GM21619 (cell line): Measurements from ENCODE around the gene STEAP3.
A peak's percentile ranks its signal among the peaks of the same experiment; 100 is the strongest.

Experiments used
- ATAC-seq: cut with Tn5 transposase; IDR thresholded peaks from one replicate; pipeline ENCODE4 v1.9.1; 2021; ENCODE audit not compliant: unreplicated experiment

The STEAP3 gene

DNA sequence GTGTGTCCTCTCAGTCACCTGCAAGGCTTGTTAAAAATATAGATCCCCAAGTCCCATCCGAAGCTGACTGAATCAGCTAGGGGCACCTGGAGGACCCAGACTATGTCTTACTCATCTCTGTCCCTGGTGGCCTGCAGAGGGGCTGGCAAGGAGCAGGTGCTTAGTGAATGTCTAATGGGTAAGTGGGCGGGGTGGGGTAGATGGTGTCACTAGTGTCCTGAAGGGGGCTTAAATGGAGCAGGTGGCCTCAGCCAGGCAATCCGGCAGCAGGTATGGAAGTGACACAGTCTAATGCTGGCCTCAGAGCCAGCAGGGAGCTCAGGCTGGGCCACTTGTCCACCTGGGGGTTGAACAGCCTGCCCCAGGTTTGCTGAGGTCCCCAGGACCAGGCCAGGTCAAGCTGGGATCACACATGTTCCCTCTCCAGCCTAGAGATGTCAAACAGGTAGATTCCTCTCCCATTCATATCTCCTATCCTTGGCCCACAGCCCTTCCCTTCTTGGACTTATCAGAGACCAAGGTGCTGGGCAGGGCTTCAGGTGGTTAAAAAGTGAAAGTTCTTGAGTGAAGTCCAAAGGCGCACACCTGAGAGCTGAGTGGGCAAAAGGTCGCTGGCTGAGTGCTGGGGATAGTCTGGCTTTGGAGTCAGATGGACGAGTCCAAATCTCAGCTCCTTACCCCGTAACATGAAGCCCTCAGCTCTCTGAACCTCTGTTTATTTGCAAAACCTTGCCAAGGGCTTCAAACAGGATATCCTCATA is 1.7 kb downstream of the STEAP3 start:
- ATAC-seq: no peak

DNA sequence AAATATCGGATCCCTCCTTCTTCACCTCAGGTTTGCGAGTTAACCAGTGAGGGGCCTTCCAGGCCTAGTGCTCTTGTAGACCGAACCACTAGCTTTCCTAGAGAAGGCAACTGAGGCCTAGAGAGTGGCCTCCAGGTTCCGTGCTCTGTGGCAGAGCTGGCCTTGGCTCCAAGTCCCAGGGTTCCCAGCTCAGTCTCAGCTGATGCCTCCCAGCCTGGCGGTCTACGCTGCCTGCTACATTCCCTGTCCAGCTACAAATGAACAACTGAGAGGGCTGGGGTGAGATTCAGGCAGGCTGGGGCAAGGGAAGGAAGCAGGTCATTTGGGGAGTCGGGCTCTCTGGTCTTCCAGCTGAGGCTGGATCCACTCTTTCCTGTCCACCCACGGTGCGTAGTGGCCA is 2.3 kb downstream of the STEAP3 start:
- ATAC-seq: no peak

DNA sequence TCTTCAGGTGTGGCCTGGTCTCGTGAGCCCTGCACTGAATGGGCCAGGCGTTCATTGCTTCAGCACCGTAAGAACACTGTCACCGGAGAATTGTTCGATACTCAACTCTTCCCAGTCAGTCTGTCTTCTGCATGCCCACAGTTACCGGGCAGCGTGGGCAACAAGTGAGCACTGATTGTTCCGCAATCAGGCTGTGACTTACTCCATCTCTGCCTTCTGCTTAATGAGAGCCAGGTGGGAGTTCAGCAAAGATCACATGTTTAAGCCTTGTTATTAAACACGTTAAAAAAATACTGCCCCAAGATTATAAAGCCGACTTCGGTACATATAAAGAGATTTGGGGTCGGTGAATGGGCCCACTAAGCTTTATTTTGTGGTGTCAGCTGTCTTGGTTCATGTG is 3.7 kb downstream of the STEAP3 start:
- ATAC-seq: no peak

DNA sequence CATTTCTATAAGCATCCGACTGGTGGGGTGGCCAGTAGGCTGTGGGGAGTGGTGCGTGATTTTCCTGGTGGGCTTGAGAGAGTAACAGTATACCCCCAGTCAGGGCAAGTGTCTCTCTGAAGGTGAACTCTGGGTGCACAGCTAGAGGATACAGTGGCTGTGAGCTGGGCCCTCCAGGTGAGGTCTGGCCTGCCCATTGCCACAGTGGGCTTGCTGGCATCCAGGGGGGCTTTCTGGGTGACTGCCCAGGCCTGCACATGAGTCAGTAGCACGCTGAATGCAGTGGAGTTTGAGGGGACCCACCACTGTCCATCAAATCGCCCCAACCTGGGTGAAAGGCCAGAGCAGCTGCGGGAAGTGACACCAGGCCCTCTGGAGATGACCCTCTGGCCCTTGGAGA is 4.5 kb downstream of the STEAP3 start:
- ATAC-seq: no peak

DNA sequence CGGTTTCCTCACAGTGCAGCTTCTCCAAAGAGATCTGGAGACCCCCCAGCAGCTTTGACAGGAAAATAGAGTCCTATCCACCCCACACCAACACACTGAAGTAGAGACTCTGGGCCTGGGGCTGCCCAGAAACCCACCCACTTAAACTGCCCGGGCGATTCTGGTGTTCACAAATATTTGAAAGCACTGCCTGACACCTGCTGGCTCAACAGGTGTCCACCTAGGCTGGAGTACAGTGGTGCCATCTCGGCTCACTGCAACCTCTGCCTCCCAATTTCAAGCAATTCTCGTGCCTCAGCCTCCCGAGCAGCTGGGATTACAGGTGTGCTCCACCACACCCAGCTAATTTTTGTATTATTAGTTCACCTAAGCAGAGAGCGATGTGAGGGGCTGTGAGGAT is 5.3 kb downstream of the STEAP3 start:
- ATAC-seq: no peak

DNA sequence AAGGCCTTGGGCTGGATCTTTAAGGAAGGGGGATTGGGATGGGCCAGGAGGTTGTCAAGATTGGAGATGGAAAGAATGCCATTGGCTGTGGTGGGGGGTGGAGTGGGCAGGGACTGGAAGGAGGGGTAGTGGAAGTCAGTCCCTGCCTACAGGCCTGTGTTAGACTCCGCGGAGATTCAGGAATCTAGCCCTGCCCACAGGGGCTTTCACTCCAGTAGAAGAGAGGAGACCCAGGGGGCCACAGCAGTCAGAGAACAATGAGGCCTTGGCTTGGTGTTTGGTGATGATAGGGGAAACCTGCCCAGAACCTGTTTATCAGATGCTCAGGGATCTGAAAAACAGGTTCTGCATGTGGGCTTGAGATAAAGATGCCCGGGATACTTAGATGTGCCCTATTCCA is 6.1 kb downstream of the STEAP3 start:
- ATAC-seq: no peak

DNA sequence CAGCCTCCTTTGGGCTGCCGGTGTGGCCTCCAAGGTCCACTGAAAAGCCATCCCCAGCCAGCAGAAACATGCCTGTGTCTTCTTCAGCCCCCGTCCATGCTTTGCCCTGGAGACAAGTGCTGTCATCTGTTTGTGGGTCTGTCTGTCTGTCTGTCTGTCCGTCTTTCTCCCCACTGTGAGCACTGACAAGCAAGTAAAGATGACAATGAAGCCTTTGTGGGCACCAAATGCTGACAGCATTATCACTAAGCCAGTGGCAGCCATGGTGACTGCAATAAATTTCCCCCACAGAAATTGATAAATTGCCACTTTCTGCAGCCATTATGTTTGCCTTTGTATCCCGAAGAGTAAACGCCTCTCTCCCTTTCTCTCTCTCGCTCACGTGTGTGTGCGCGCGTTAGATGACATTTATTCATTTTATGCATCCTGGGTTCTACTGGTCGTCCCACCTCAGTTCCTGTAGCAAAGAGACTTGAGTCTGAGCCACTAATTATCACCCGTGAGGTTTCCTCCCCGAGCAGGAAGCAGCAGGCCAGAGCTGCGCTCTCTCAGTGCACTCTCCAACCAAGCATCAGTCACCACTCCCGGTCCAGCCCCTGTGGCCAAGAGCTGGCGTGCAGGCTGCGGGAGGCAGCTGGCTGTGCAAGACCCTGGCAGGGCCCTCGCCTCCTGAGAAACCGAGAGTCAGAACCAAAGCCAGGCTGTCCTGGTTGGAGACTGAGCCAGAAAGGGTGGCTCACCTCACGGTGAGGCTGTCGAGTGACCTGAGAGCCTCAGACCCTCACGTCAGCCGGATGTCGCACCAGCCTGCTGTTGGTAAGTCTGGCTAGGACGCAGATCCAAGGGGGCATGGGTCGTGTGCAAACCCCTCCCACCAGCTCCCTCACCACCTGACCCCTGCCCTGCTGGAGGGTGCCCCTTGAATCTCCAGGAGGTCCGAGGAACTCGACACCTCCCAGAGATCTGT is 6.9 kb downstream of the STEAP3 start:
- no peak for ATAC-seq

DNA sequence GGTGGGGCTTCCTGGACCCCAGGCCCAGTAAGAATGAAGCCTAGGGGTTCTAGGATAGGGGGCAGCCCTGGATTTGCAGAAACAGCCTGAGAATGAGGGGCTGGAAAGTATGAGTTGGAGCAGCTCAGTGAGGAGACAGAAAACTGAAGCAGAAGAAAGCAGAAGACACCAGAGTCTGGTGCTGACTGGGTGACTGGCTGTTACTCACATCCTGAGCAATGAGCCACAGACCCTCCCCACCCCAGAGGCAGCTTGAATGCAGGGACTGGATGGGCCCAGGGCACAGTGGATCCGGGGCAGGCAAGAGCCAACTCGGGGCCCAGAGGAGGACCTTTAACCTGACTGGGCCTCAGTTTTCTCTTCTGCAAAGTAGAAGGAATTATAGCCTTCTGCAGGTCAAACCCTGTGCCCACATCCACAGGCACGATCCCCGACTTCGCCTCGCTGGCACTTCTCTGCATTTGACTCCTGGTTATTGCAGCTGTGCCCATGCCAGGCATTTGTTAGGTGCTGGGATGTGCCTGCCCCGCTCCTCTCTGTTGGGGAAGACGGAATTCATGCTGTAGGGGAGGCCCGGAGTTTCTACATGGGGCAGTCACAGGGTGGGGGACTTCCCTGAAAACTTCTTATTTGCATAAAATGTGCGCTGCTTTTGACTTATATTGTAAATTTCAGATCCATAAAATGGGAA is 8.5 kb downstream of the STEAP3 start:
- peak; percentile 37 for ATAC-seq

DNA sequence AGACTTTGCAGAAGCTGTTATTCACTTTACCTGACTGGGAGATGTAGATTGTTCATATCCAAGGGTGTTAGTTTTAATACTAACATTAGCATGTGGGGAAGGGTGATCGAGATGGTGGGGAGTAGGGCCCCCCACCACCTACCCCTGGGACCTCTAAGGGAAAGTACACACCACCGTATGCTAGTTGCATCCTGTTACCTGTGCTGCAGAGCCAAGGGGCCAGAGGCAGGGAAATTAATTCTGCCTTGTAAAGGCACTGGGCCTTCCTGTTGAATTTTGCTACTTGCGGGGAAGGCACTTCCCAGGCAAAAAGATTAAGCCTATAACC is 9.0 kb downstream of the STEAP3 start:
- peak; percentile 31 for ATAC-seq

DNA sequence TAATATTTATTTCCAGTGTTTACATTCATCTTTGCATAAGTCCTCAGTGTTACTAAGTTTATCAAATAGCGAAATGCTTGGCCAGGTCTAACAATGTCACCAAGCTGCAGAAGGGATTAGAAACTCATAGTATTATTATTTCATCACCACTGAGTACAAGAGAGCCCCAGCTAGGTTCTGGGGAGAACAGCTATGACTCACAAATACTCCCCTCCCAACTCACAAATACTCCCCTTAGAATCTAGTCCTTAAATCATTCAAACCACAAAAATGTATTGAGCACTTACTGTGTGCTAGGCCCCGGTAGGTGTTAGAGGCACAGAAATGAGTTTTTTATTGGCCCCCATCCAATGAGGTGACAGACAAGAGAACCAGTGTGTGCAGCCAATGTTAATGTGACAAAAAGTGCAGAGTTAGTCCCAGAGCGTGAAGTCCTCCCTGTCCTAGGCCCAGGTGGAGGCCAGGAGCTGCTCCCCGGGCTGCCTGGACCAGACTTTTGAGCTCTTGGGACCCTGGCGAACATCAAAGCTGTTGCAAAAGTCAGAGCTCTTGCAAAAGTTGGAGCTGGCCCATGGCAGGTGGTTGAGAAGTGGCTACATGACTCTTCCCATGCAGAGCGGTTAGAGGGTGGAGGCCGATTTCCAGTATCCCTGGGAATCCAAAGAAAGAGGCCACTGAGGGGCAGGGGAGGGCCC is 9.8 kb downstream of the STEAP3 start:
- peak; percentile 62 for ATAC-seq

DNA sequence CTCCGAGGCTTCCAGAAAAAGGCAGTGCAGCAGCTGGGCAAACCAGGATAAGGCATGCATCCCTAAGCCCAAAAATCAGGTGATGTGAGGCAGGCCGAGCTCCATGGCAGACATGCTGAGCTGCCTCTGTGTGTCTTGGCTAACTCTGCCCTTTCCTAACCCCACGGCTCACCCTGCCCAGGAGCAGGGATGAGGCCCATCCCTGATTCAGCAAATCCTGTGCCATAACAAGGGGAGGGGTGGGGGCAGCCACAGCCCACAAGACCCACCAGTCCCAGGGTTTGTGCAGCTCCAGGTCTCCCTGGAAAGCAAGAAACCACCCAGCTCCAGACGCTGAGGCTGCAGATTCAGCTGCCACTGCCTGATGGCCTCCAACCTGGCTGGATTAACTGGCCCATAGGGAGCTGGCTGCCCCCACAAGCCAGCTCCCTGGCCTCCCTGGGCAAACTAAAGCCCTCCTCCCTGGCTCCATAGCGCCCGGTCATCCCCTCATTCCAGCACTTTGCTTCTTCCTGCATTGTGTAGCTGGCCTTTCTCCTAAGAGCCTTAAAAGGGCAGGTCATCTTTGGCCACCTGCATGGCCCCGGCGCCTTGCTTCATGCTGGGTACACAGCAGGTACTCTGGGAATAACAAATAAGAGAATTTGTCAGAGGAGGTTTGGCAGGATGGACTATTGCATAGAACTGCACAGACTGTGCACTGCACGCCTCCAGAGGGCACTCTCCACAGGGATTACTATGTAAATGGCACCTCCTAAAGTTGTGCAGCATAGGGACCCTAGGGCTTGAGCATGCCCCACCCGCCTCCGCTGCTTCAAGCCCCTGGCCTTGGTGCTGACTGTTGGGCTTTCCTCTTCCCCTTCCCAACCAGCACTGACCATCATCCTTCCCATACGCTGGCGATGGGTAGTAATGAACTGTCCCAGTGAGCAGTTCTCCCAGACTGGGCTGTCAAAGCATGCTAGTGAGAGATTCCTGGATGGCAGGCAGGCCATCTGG is 10.7 kb downstream of the STEAP3 start:
- no peak for ATAC-seq

DNA sequence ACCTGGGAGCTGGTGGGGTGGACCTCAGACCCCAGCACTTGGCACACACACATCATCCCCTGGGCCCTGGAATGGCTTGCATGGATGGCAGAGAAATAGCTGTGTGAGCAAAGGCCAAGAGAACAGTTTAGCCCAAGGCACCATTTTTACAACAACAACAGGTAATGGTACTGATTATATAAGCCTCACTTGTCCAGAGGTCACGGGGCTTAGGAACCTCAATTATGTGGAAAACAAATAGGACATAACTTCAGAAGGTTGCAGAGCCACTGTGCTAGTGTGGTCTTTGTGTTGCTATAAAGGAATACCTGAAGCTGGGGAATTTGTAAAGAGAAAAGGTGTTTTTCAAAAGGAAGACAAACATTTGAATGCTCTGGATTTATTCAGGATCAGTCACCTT is 13.2 kb downstream of the STEAP3 start:
- ATAC-seq: no peak

DNA sequence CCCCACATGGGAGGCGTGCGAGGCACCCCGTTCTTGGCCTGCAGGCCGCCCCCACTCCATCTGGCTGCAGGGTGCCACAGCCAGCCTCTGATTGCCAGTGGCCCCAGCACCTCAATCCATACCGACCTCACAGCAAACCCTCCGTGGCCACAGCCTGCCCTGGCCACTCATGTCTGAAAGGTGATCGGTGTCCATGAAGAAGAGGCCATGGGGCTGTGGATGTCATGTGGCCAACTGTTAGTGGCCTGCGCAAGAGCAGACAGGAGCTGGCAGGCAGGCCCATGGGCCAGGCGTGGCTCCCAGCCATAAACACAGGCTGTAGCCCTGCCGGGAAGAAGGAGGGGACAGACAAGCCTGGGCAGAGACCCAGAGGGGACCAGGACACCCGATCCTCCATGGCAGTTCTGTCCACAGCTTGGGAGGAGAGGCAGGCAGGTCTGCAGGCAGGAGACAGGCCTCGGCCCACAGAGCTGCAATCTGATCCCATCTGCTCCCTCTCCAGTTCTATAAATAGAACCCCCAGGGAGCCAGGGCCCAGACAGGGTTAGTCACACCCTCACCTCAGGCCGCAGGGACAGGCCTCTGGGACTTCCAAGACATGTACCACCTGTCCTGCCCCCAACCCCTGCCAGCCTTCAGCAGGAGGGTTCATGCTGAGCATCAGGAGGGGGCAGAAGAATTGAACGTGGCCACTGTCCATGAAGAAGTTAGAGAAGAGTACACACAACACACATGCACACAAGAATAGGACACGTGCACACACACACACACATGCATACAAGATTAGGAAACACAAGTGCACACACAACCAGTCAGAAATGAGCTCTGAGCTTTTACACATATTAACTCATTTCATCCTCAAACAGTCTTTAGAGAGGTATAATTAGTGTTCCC is 16.9 kb downstream of the STEAP3 start:
- ATAC-seq: no peak

DNA sequence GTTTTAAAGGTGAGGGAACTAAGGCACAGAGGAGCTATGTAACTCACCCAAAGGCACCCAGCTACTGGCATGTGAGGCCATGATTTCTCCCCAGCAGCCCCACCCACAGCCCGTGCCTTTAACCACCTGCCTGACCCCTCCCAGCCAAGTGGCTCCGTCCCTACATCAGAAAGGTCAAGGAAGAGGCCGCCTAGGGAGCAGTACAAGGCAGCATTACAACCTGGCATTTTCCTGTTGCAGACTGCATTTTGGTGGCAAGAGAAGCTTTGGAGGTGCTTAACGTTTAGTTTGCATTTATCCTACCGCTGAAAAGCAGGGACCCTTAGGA is 17.5 kb downstream of the STEAP3 start:
- ATAC-seq: no peak

DNA sequence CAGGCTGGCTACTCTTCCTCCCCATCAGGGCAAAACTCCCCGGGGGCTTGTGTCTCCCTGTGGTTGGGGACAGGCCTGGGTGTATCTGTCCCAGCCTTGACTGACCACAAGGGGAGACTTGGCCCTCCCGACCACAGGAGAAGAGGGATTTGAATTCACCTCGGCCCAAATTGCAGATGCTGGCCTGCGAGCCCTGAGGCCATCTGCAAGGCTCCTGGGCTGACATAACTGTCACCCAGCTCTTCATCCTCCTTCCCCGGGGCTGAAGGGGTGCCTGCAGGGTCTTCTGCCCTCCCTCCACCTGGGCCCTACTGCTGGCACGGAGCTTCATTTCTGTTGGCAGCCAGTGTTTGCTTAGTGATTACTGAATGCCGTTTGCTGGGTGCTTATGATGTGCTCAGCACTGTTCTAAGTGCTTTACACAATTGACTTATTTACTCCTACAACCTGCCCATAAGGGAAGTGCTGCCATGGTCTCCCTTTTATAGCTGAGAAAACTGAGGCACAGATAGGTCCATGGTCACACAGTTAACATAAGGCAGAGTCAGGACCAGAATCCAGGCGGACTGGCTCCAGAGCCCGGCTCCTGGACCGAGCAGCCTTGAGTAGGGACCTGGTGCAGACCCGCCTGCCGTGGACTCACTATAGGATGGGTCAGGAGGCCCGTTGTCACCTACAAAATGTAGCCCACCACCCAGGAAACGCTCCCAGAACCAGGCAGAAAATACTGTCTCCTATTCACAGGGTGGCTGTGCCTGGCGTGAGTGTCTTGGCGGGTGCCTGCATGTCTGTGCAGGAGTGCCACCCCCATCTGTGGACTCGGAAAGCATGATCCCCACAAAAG is 18.9 kb downstream of the STEAP3 start:
- no peak for ATAC-seq

DNA sequence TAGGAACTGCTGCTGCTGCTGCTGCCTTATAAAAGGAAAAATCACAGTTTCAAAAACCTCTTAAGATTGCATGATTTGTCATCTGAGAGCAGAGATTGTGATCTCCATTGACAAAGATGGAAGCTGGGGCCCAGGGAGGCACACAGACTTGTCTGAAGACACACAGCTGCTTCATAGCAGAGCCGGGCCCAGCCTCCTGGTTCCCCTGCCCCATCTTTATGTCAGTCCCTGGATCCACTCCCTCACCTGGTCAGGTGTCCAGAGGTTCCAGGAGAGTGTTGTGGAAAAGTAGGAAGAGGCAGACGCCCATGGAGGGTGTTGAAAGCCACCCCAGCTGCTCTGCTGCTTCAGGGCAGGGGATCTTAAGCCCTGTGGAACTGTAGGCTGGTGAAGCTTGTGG is 20.0 kb downstream of the STEAP3 start:
- no peak for ATAC-seq

DNA sequence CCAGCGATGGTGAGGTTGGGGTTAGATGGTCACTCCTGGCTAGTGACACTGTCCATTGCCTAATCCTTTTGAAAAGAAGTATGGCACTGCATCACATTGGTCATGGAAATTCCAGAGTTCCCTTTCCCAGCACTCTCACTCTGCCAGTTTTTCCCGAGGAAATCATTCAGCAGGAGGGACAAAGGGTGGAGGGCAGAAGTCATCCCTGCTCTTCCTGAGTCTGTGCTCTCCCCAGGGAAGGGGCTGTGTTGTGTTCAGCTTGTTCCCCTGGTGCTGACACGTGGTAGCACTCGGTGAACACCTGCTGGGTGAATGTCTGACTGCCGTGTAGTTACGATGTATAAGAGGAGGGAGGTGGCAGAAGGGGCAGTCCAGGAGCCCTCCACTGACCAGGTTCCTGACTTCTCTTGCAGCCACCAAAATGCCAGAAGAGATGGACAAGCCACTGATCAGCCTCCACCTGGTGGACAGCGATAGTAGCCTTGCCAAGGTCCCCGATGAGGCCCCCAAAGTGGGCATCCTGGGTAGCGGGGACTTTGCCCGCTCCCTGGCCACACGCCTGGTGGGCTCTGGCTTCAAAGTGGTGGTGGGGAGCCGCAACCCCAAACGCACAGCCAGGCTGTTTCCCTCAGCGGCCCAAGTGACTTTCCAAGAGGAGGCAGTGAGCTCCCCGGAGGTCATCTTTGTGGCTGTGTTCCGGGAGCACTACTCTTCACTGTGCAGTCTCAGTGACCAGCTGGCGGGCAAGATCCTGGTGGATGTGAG is 21.6 kb downstream of the STEAP3 start:
- ATAC-seq: no peak
